Esophagus muscularis mucosa (tissue), 4 donors: ENCODE results near the gene CDON. TPM values are rescaled to one million over a fixed set of nuclear protein-coding genes. Genes with fewer than 3 reads are reported as not detected.

Experiments
- DNase-seq: peaks from one replicate; pipeline ENCODE4 v3.0.0-alpha.2; 2017; ENCODE audit errors: extremely low spot score
- H3K27ac ChIP-seq, 4 donors: fragments of 200-600 bp; sonication (generic); replicated peaks in 1 of 4; 1 replicate in 3 of 4; 2 replicates in 1 of 4; pipeline ENCODE4 v1.5.1; 2016 to 2019; ENCODE audit warnings: mild to moderate bottlenecking in 1 of 4
- H3K27me3 ChIP-seq, 4 donors: fragments of 200-600 bp; sonication (generic); one replicate each; pipeline versions ENCODE4 v1.5.1 to v1.6.0; 2016 to 2019
- H3K36me3 ChIP-seq, 4 donors: fragments of 200-600 bp; sonication (generic); one replicate each; pipeline ENCODE4 v1.5.1; 2016 to 2019
- H3K4me1 ChIP-seq, 4 donors: fragments of 200-600 bp; sonication (generic); one replicate each; pipeline ENCODE4 v1.5.1; 2016 to 2019
- H3K4me3 ChIP-seq, 4 donors: fragments of 200-600 bp; sonication (generic); 1 replicate in 2 of 4; 2 replicates in 2 of 4; pipeline ENCODE4 v1.5.1; 2016 to 2019; ENCODE audit warnings: mild to moderate bottlenecking in 4 of 4, moderate library complexity in 1 of 4
- H3K9me3 ChIP-seq, 4 donors: fragments of 200-600 bp; sonication (generic); 1 replicate in 3 of 4; 2 replicates in 1 of 4; pipeline ENCODE4 v1.5.1; 2016 to 2019
- EP300 ChIP-seq: sonication (generic); formaldehyde crosslinking; IDR thresholded peaks from one replicate; pipeline ENCODE4 v1.6.1; 2017; ENCODE audit warnings: antibody characterized with exemption
- POLR2A ChIP-seq: fragments of 450-650 bp; IDR thresholded peaks from one replicate; pipeline ENCODE4 v1.6.1; 2017; ENCODE audit warnings: antibody characterized with exemption, moderate library complexity, mild to moderate bottlenecking, low read depth
- POLR2AphosphoS5 ChIP-seq, 2 donors: sonication (generic); formaldehyde crosslinking; IDR thresholded peaks; one replicate each; pipeline ENCODE4 v1.6.1; 2017; ENCODE audit warnings: antibody characterized with exemption in 2 of 2
- WGBS: methylation state at CpG from one replicate; pipeline ENCODE4 v1.1.5; 2018; 5-methylcytosine and 5-hydroxymethylcytosine counted together
- intact Hi-C: fragments of 100-400 bp; cut with DNase I; formaldehyde crosslinking; loops from one replicate; pipeline ENCODE4 v1.15.1; 2023
- total RNA-seq, 4 donors: library from RNA; depleted of rRNA; stranded (reverse); fragments of >200 nt; gene quantifications; one replicate each; pipeline versions ENCODE4 v1.1.0 to v1.2.1, GENCODE V29; 2016
- TF ChIP-seq, protein P1 (sequence below), 3 experiments: fragments of 200-600 bp in 2 of 3; fragments of 450-650 bp in 1 of 3; sonication (generic) in 2 of 3; IDR thresholded peaks; one replicate each; pipeline ENCODE4 v1.5.1; 2017 to 2019; ENCODE audit warnings: antibody characterized with exemption in 3 of 3, mild to moderate bottlenecking in 2 of 3, moderate library complexity in 1 of 3

Gene CDON
- total RNA-seq, 4 donors from 2014 or later: 16.6 to 42.7 (median 28.1) TPM

DNA sequence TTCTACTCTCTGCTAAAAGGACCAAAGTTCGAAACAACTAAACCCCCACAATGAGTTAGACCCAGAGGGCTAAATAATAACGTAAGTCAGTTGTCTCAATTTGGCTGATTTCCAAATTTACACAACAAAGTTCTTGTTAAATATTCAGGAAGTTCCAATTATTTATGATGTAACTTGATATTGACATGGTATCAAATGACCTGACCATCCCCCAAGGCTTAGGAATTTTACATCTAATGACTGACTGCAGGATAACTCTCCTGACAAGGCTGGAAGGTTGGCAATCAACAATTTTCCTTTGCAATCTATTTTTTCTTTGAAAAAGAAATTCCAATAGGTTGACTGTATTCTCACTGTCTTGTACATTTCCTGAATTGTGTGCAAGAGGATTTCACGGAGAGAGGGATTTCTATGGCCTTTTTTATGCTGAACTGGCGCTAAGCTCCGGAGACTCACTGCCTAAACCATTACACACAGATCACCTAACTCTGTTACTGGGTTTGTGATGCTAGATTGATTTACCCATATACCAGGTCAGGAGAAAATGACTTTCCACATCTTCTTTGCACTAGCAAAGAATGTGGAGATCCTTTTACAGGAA is 9.6 kb upstream of the CDON start:
- intact Hi-C loops: no loop called here
- 80% methylated on average over 5 of the region's 5 CpGs for WGBS
- H3K27me3 ChIP-seq: no peaks in the 10 kb centered on the region
- no peak overlapping the region for H3K4me3 ChIP-seq
- DNase-seq: no peak
- no peak overlapping the region for H3K27ac ChIP-seq
- no peaks in the 10 kb centered on the region for H3K9me3 ChIP-seq
- H3K36me3 ChIP-seq: no peaks in the 10 kb centered on the region
- no peaks in the 10 kb centered on the region for H3K4me1 ChIP-seq
- TF ChIP-seq EP300 (no peak), POLR2AphosphoS5 (IDR thresholded peaks at IDR 0.05) (no peak), POLR2A (no peak)
- TF ChIP-seq, protein P1, sequence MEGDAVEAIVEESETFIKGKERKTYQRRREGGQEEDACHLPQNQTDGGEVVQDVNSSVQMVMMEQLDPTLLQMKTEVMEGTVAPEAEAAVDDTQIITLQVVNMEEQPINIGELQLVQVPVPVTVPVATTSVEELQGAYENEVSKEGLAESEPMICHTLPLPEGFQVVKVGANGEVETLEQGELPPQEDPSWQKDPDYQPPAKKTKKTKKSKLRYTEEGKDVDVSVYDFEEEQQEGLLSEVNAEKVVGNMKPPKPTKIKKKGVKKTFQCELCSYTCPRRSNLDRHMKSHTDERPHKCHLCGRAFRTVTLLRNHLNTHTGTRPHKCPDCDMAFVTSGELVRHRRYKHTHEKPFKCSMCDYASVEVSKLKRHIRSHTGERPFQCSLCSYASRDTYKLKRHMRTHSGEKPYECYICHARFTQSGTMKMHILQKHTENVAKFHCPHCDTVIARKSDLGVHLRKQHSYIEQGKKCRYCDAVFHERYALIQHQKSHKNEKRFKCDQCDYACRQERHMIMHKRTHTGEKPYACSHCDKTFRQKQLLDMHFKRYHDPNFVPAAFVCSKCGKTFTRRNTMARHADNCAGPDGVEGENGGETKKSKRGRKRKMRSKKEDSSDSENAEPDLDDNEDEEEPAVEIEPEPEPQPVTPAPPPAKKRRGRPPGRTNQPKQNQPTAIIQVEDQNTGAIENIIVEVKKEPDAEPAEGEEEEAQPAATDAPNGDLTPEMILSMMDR (IDR thresholded peaks at IDR 0.05): no peak

DNA sequence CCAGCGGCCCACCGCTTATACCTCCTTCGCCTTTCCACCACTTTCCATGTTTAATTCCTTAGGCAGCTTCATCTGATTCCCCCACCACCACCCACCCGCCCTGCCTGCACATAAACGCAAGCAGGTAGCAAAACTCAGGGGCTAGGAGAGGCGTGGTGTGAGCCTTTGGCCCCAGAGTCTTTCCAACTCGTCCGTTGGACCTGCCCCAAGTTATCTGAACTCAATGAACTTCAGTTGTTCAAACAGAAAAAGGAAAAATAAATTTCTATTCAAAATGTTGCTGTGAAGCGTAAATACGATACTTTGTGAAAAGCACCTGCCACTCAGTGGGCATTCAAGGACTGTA is 814 bp upstream of the CDON start:
- Histone ChIP-seq H3K27ac (peak overlapping the region in 3 of 4 donors; percentile 88 to 91 (median 91)), H3K9me3 (no peaks in the 10 kb centered on the region), H3K27me3 (no peaks in the 10 kb centered on the region), H3K4me1 (peaks cover 11 to 46% (median 44%) of the 10 kb centered on the region in 4 donors), H3K4me3 (peak overlapping the region; percentile 74 to 100 (median 96)), H3K36me3 (no peaks in the 10 kb centered on the region)
- DNase-seq: no peak
- TF ChIP-seq POLR2AphosphoS5 (IDR thresholded peaks at IDR 0.05) (no peak), EP300 (no peak), POLR2A (no peak)
- TF ChIP-seq, protein P1 (IDR thresholded peaks at IDR 0.05): no peak
- 17% methylated on average over 10 of the region's 10 CpGs for WGBS
- intact Hi-C loops: loop anchor here (5.0 kb wide), 4 partner anchors 49 to 141 kb away; no protein-coding TSS in a partner anchor

DNA sequence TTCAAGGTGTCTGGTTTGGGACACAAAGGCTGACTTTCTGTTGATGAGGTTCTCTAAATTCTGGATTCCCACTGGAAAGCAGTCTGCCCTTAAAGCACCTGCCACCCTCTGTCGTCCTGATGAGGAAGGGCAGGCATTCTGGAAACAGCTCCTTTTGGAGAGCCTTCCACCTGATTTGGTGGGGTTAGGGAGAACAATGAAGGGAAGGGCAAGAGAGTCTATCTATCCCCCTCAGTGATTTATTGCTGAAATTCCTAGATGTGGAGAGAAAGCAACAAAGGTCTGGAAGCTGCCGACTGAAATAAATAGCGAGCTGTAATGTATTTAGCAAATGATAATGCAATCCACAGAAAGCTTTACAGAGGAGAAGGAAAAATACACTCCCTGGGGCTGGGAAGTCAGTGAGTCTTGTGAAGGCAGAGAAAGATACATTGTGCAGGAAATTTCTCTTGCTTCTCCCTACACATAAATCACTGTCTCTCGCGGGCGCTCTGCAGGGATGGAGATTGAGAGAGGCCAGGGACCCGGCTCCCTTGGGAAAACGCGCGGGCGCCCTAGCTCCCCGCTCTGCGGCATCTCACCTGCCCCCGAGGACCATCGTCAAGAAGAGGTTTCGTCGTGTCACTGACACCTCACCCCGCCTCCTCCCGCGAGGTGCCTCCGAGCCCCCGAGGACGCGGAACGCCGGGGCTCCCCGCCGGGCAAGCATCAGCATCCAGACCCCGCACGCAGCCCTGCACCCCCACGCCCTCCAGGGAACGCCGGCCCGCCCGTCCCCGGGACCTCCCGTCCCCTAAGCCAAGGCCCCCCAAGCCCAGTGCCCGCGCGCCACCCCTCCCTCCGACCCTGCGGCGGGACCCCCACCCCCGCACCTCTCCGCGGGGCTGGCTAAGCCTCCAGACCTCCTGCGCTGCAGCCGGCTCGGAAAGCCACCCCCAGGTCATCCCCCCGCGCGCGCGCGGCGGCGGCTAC is 673 bp downstream of the CDON start:
- under 1% methylated on average over 31 of the region's 57 CpGs for WGBS
- DNase-seq: no peak
- Histone ChIP-seq H3K9me3 (no peaks in the 10 kb centered on the region), H3K36me3 (no peaks in the 10 kb centered on the region), H3K4me1 (peaks cover 11 to 60% (median 55%) of the 10 kb centered on the region in 4 donors), H3K27me3 (no peaks in the 10 kb centered on the region), H3K27ac (peak overlapping the region; percentile 88 to 91 (median 90)), H3K4me3 (peak overlapping the region; percentile 74 to 100 (median 96))
- TF ChIP-seq, protein P1 (IDR thresholded peaks at IDR 0.05): peak; percentile 47 to 77 (median 50)
- TF ChIP-seq EP300 (no peak), POLR2A (no peak), POLR2AphosphoS5 (IDR thresholded peaks at IDR 0.05) (peak in 1 of 2 donors; percentile 24)
- intact Hi-C loops: loop anchor here (5.0 kb wide), 4 partner anchors 50 to 140 kb away; no protein-coding TSS in a partner anchor

DNA sequence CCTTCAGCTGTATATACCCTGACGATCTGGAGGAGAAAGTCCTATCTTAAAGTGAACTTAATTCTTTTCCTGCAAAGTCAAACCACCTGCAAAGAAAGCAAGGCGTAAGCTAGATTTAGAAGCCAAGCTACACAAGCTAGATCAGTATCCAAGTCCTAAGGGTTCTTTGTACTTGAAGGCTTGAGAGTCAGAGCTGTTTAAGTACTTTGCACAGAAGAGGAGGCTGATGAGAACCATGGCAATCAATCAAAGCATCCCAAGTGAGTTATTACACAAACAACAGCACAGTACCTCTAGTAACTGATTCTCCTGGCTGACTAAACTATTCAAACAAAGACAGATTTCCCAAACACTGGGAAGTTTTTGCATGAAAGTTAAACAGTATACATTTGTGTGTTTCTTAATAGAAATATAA is 1.9 kb downstream of the CDON start:
- Histone ChIP-seq H3K27ac (peak overlapping the region; percentile 88 to 91 (median 90)), H3K27me3 (no peaks in the 10 kb centered on the region), H3K36me3 (no peaks in the 10 kb centered on the region), H3K4me3 (peak overlapping the region; percentile 74 to 100 (median 96)), H3K4me1 (peaks cover 11 to 70% (median 63%) of the 10 kb centered on the region in 4 donors), H3K9me3 (no peaks in the 10 kb centered on the region)
- intact Hi-C loops: loop anchor here (5.0 kb wide), 4 partner anchors 52 to 138 kb away; no protein-coding TSS in a partner anchor
- WGBS: 27% methylated on average over 2 of the region's 2 CpGs
- no peak for DNase-seq
- no peak for TF ChIP-seq POLR2A
- TF ChIP-seq EP300: no peak
- TF ChIP-seq, protein P1 (IDR thresholded peaks at IDR 0.05): no peak
- no peak for TF ChIP-seq POLR2AphosphoS5 (IDR thresholded peaks at IDR 0.05)
